HG03469 (cell line): Measurements from ENCODE around the gene FAM72C.
"Not testable (repeated sequence)": the region's sequence is repeated elsewhere in the genome, so short reads cannot be mapped to it uniquely, and the experiment has no call there.

ENCODE experiments used
- ATAC-seq: cut with Tn5 transposase; IDR thresholded peaks from one replicate; pipeline ENCODE4 v1.9.1; 2021; ENCODE audit warnings: mild to moderate bottlenecking, moderate library complexity, moderate number of reproducible peaks; ENCODE audit not compliant: unreplicated experiment

FAM72C gene

GRCh38 chr1:143918552-143918951 is 53.2 kb downstream of the FAM72C start:
- ATAC-seq, result not testable (repeated sequence)

- not testable (repeated sequence) for ATAC-seq
Measured at GRCh38 chr1:143913705-143914104, 58.1 kb downstream of the FAM72C start.
